PFSK-1 (cell line): Measurements from ENCODE around the gene HHLA2.

Experiments
- FOXP2 ChIP-seq: optimal IDR thresholded peaks from 2 replicates; pipeline ENCODE3; 2011; ENCODE audit warnings: borderline replicate concordance, control low read depth, inconsistent platforms; ENCODE audit not compliant: insufficient read depth; ENCODE audit errors: extremely low read length, extremely low read depth
- POLR2AphosphoS5 ChIP-seq: IDR thresholded peaks from 2 replicates; pipeline ENCODE4 v1.6.1; 2012; ENCODE audit warnings: low read depth, mild to moderate bottlenecking, control low read depth, low read length, moderate library complexity
- SIN3A ChIP-seq: IDR thresholded peaks from 2 replicates; pipeline ENCODE4 v1.6.1; 2012; ENCODE audit warnings: mild to moderate bottlenecking, low read length, moderate library complexity, borderline replicate concordance; ENCODE audit not compliant: insufficient read depth
- TAF1 ChIP-seq: IDR thresholded peaks from 2 replicates; pipeline ENCODE4 v1.6.1; 2012; ENCODE audit warnings: low read length, control low read depth, borderline replicate concordance; ENCODE audit not compliant: insufficient read depth
- TF ChIP-seq, protein P1 (sequence below), 2 experiments: IDR thresholded peaks; 2 replicates each; pipeline versions ENCODE4 v1.6.1 to v1.8.0; 2011 to 2012; ENCODE audit warnings: low read depth in 2 of 2, low read length in 2 of 2, control low read depth in 1 of 2, inconsistent platforms in 1 of 2, mild to moderate bottlenecking in 1 of 2, moderate library complexity in 1 of 2; ENCODE audit not compliant: insufficient read depth in 1 of 2

Gene HHLA2

DNA sequence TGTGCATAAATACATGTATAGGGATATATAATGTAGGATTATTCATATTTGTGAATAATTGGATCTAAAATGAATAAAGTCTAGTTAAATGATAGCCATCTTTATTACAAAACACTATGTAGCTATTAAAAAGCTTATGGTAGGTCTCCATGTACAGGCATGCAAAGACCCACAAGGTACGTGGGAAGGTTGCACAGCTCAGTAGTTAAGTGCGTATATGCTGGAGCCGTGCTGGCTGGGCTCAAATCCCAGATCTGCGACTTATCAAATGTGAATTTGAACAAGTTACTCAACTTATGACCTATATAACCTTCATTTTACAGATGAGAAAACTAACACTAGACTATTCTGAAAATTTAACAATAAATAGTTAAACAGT, 113.4 kb downstream of the HHLA2 start:
- TF ChIP-seq FOXP2 (no peak), POLR2AphosphoS5 (no peak), TAF1 (no peak), SIN3A (no peak)
- TF ChIP-seq, protein P1, sequence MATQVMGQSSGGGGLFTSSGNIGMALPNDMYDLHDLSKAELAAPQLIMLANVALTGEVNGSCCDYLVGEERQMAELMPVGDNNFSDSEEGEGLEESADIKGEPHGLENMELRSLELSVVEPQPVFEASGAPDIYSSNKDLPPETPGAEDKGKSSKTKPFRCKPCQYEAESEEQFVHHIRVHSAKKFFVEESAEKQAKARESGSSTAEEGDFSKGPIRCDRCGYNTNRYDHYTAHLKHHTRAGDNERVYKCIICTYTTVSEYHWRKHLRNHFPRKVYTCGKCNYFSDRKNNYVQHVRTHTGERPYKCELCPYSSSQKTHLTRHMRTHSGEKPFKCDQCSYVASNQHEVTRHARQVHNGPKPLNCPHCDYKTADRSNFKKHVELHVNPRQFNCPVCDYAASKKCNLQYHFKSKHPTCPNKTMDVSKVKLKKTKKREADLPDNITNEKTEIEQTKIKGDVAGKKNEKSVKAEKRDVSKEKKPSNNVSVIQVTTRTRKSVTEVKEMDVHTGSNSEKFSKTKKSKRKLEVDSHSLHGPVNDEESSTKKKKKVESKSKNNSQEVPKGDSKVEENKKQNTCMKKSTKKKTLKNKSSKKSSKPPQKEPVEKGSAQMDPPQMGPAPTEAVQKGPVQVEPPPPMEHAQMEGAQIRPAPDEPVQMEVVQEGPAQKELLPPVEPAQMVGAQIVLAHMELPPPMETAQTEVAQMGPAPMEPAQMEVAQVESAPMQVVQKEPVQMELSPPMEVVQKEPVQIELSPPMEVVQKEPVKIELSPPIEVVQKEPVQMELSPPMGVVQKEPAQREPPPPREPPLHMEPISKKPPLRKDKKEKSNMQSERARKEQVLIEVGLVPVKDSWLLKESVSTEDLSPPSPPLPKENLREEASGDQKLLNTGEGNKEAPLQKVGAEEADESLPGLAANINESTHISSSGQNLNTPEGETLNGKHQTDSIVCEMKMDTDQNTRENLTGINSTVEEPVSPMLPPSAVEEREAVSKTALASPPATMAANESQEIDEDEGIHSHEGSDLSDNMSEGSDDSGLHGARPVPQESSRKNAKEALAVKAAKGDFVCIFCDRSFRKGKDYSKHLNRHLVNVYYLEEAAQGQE (IDR thresholded peaks at IDR 0.05; ENCODE audit: insufficient read depth in 1 of 2, low read depth in 2 of 2, low read length in 2 of 2) = no peak

DNA sequence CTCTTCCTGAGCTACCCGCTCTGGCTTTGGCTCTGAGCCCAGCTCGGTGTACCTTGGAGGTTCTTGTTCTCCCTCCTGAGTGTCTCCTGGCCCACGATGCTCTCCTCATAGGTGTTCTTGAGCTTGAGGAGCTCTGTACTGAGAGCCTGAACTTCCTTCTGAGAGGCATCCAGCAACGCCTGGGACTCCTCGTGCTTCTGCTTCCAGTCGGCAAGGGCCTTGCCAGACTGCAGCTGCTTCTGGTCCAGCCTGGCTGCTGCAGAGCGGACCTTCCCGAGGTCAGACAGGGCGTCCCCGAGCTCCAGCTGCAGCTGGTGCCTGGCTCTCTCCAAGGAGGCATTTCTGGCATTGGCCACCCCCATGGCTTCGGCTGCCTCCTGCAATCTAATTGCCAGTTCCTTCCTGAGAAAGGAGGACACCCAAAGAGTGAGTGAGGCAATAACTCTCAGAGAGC, 114.2 kb downstream of the HHLA2 start:
- TF ChIP-seq, protein P1 (IDR thresholded peaks at IDR 0.05; ENCODE audit: insufficient read depth in 1 of 2, low read depth in 2 of 2, low read length in 2 of 2) = no peak
- no peak for TF ChIP-seq FOXP2
- TF ChIP-seq TAF1 = no peak
- TF ChIP-seq POLR2AphosphoS5 = no peak
- TF ChIP-seq SIN3A = no peak

DNA sequence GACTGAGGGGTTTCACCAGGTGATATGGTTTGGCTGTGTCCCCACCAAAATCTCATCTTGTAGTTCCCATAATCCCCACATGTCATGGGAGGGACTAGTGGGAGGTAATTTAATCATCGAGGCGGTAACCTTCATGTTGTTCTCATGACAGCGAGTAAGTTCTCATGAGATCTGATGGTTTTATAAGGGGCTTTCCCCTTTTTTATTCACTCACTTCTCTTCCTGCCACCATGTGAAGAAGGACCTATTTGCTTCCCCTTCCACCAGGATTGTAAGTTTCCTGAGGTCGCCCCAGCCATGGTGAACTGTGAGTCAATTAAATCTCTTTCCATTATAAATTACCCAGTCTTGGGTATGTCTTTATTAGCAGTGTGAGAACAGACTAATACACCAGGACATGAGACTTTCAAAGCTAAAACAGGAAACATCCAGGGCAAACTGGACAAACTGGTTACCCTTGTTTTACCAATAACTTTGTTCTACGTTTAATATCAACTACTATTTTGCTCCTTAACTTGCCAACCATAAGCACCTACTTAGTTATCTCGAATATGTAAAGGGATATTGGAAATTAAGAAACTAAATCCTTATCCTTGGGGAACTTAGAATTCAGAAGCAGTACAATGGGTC, 115.9 kb downstream of the HHLA2 start:
- TF ChIP-seq FOXP2 (no peak), SIN3A (no peak), TAF1 (no peak), POLR2AphosphoS5 (no peak)
- TF ChIP-seq, protein P1 (IDR thresholded peaks at IDR 0.05; ENCODE audit: insufficient read depth in 1 of 2, low read depth in 2 of 2, low read length in 2 of 2) = no peak

DNA sequence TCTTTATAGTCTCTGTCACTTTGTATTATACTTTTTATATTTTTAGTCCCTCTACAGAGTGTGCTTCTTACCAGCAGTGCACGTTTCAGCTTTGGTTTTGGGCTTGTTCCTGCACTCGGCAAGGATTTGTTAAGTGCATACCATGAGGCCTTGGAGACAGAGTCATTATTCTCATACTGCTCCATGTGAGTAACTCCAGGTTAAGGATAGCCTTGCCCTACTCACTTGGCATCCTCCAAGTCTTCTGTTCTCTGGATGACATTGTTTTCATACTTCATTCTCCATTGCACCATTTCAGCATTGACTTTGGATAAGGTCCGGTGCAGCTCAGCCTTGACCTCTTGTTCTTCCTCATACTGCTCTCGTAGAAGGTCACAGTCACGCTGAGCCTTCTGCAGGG, 117.7 kb downstream of the HHLA2 start:
- TF ChIP-seq FOXP2 (no peak), TAF1 (no peak), SIN3A (no peak), POLR2AphosphoS5 (no peak)
- TF ChIP-seq, protein P1 (IDR thresholded peaks at IDR 0.05; ENCODE audit: insufficient read depth in 1 of 2, low read depth in 2 of 2, low read length in 2 of 2) = no peak
